ENCODE data around the gene HTRA3.

Gene HTRA3

GRCh38 chr4:8311101-8312068 is 41.8 kb downstream of the HTRA3 start:
- no peak for DNase-seq (ENCODE audit: low read depth)

- DNase-seq (ENCODE audit: low read depth) = no peak
Observed at GRCh38 chr4:8312069-8312445, 42.5 kb downstream of the HTRA3 start.

- no peak for DNase-seq (ENCODE audit: low read depth)
Observed at GRCh38 chr4:8312976-8313375, 43.4 kb downstream of the HTRA3 start.

- DNase-seq (ENCODE audit: low read depth) = no peak
Observed at GRCh38 chr4:8314691-8315255, 45.2 kb downstream of the HTRA3 start.

- DNase-seq (ENCODE audit: low read depth) = no peak
Observed at GRCh38 chr4:8315435-8316250, 46.1 kb downstream of the HTRA3 start.

- DNase-seq (ENCODE audit: low read depth) = no peak
Observed at GRCh38 chr4:8316251-8316771, 46.8 kb downstream of the HTRA3 start.

GRCh38 chr4:8316911-8317351 is 47.4 kb downstream of the HTRA3 start:
- no peak for DNase-seq (ENCODE audit: low read depth)

- DNase-seq (ENCODE audit: low read depth) = no peak
Observed at GRCh38 chr4:8317474-8317873, 47.9 kb downstream of the HTRA3 start.

GRCh38 chr4:8318509-8318908 is 49.0 kb downstream of the HTRA3 start:
- no peak for DNase-seq (ENCODE audit: low read depth)

GRCh38 chr4:8319061-8319460 is 49.5 kb downstream of the HTRA3 start:
- DNase-seq (ENCODE audit: low read depth) = no peak

GRCh38 chr4:8319731-8320385 is 50.3 kb downstream of the HTRA3 start:
- no peak for DNase-seq (ENCODE audit: low read depth)

GRCh38 chr4:8320386-8320750 is 50.8 kb downstream of the HTRA3 start:
- no peak for DNase-seq (ENCODE audit: low read depth)

GRCh38 chr4:8321220-8321619 is 51.7 kb downstream of the HTRA3 start:
- no peak for DNase-seq (ENCODE audit: low read depth)

- DNase-seq (ENCODE audit: low read depth) = no peak
Observed at GRCh38 chr4:8321771-8322170, 52.2 kb downstream of the HTRA3 start.

GRCh38 chr4:8322794-8323704 is 53.5 kb downstream of the HTRA3 start:
- DNase-seq (ENCODE audit: low read depth) = no peak

GRCh38 chr4:8323947-8324555 is 54.5 kb downstream of the HTRA3 start:
- no peak for DNase-seq (ENCODE audit: low read depth)

- no peak for DNase-seq (ENCODE audit: low read depth)
Observed at GRCh38 chr4:8324640-8325239, 55.2 kb downstream of the HTRA3 start.

- no peak for DNase-seq (ENCODE audit: low read depth)
Observed at GRCh38 chr4:8325291-8325973, 55.9 kb downstream of the HTRA3 start.

- DNase-seq (ENCODE audit: low read depth) = no peak
Observed at GRCh38 chr4:8326206-8326605, 56.7 kb downstream of the HTRA3 start.
